Retinal pigment epithelial cell (primary cell): ENCODE measurements around the gene PHF20.
A peak's percentile ranks its signal among the peaks of the same experiment; 100 is the strongest.

ENCODE experiments used
- DNase-seq: peaks from one replicate; pipeline ENCODE4 v3.0.0-alpha.2; 2010; ENCODE audit warnings: low read depth
- H3K4me3 ChIP-seq: 2 replicates; pipeline ENCODE4 v1.5.1; 2011; ENCODE audit warnings: mild to moderate bottlenecking, low read length, control low read depth, moderate library complexity
- CTCF ChIP-seq: conservative IDR thresholded peaks from 2 replicates; pipeline ENCODE4 v1.5.1; 2011; ENCODE audit warnings: low read depth, low read length, control low read depth, inconsistent platforms

Gene PHF20

GRCh38 chr20:35729836-35730582 lies 41.8 kb upstream of the PHF20 start:
- no peak overlapping the region for H3K4me3 ChIP-seq
- TF ChIP-seq CTCF, result no peak
- DNase-seq, result no peak

- DNase-seq, result peak; percentile 32
- H3K4me3 ChIP-seq, result no peak overlapping the region
- no peak for TF ChIP-seq CTCF
Observed at GRCh38 chr20:35730583-35731468, 41.0 kb upstream of the PHF20 start.

GRCh38 chr20:35731469-35731788 lies 40.4 kb upstream of the PHF20 start:
- TF ChIP-seq CTCF, result no peak
- DNase-seq, result no peak
- H3K4me3 ChIP-seq, result no peak overlapping the region

- DNase-seq, result no peak
Observed at GRCh38 chr20:35731862-35732643, 39.8 kb upstream of the PHF20 start.

GRCh38 chr20:35732644-35732982 lies 39.2 kb upstream of the PHF20 start:
- no peak for DNase-seq
- TF ChIP-seq CTCF, result no peak
- no peak overlapping the region for H3K4me3 ChIP-seq

More at GRCh38 chr20:35731862-35732643, 39.8 kb upstream of the PHF20 start:
- H3K4me3 ChIP-seq, result no peak overlapping the region
- no peak for TF ChIP-seq CTCF

GRCh38 chr20:35734374-35734773 lies 37.4 kb upstream of the PHF20 start:
- TF ChIP-seq CTCF, result no peak
- DNase-seq, result no peak

More at GRCh38 chr20:35734374-35734773, 37.4 kb upstream of the PHF20 start:
- no peak overlapping the region for H3K4me3 ChIP-seq
